Esophagus muscularis mucosa (tissue), 4 donors: ENCODE measurements around the gene ZNF48. TPM values are rescaled to one million over a fixed set of nuclear protein-coding genes. Genes with fewer than 3 reads are reported as not detected.

Experiments
- DNase-seq: peaks from one replicate; pipeline ENCODE4 v3.0.0-alpha.2; 2017; ENCODE audit errors: extremely low spot score
- H3K27ac ChIP-seq, 4 donors: fragments of 200-600 bp; sonication (generic); replicated peaks in 1 of 4; 1 replicate in 3 of 4; 2 replicates in 1 of 4; pipeline ENCODE4 v1.5.1; 2016 to 2019; ENCODE audit warnings: mild to moderate bottlenecking in 1 of 4
- H3K27me3 ChIP-seq, 4 donors: fragments of 200-600 bp; sonication (generic); one replicate each; pipeline versions ENCODE4 v1.5.1 to v1.6.0; 2016 to 2019
- H3K36me3 ChIP-seq, 4 donors: fragments of 200-600 bp; sonication (generic); one replicate each; pipeline ENCODE4 v1.5.1; 2016 to 2019
- H3K4me1 ChIP-seq, 4 donors: fragments of 200-600 bp; sonication (generic); one replicate each; pipeline ENCODE4 v1.5.1; 2016 to 2019
- H3K4me3 ChIP-seq, 4 donors: fragments of 200-600 bp; sonication (generic); 1 replicate in 2 of 4; 2 replicates in 2 of 4; pipeline ENCODE4 v1.5.1; 2016 to 2019; ENCODE audit warnings: mild to moderate bottlenecking in 4 of 4, moderate library complexity in 1 of 4
- H3K9me3 ChIP-seq, 4 donors: fragments of 200-600 bp; sonication (generic); 1 replicate in 3 of 4; 2 replicates in 1 of 4; pipeline ENCODE4 v1.5.1; 2016 to 2019
- CTCF ChIP-seq, 3 experiments: fragments of 200-600 bp in 2 of 3; fragments of 450-650 bp in 1 of 3; sonication (generic) in 2 of 3; IDR thresholded peaks; one replicate each; pipeline ENCODE4 v1.5.1; 2017 to 2019; ENCODE audit warnings: antibody characterized with exemption in 3 of 3, mild to moderate bottlenecking in 2 of 3, moderate library complexity in 1 of 3
- EP300 ChIP-seq: sonication (generic); formaldehyde crosslinking; IDR thresholded peaks from one replicate; pipeline ENCODE4 v1.6.1; 2017; ENCODE audit warnings: antibody characterized with exemption
- POLR2A ChIP-seq: fragments of 450-650 bp; IDR thresholded peaks from one replicate; pipeline ENCODE4 v1.6.1; 2017; ENCODE audit warnings: antibody characterized with exemption, moderate library complexity, mild to moderate bottlenecking, low read depth
- POLR2AphosphoS5 ChIP-seq, 2 donors: sonication (generic); formaldehyde crosslinking; IDR thresholded peaks; one replicate each; pipeline ENCODE4 v1.6.1; 2017; ENCODE audit warnings: antibody characterized with exemption in 2 of 2
- WGBS: methylation state at CpG from one replicate; pipeline ENCODE4 v1.1.5; 2018; 5-methylcytosine and 5-hydroxymethylcytosine counted together
- intact Hi-C: fragments of 100-400 bp; cut with DNase I; formaldehyde crosslinking; loops from one replicate; pipeline ENCODE4 v1.15.1; 2023
- total RNA-seq, 4 donors: library from RNA; depleted of rRNA; stranded (reverse); fragments of >200 nt; gene quantifications; one replicate each; pipeline versions ENCODE4 v1.1.0 to v1.2.1, GENCODE V29; 2016

ZNF48 gene
- total RNA-seq, 4 donors from 2014 or later = 8.3 to 17.6 (median 12.8) TPM

- H3K27ac ChIP-seq = peak overlapping the region; percentile 98 to 100 (median 99)
- intact Hi-C loops = no loop called here
- 82% methylated on average over 7 of the region's 8 CpGs for WGBS
Measured at GRCh38 chr16:30376461-30376902, 18.7 kb upstream of the ZNF48 start.

GRCh38 chr16:30377050-30377811 lies 18.0 kb upstream of the ZNF48 start:
- peaks cover 13 to 28% (median 27%) of the 10 kb centered on the region in 4 donors for H3K4me1 ChIP-seq
- H3K36me3 ChIP-seq = no peaks in the 10 kb centered on the region
- peak overlapping the region; percentile 98 to 100 (median 99) for H3K27ac ChIP-seq
- intact Hi-C loops = no loop called here
- DNase-seq = no peak
- WGBS = 46% methylated on average over 25 of the region's 29 CpGs
- no peaks in the 10 kb centered on the region for H3K27me3 ChIP-seq
- TF ChIP-seq POLR2AphosphoS5 (IDR thresholded peaks at IDR 0.05) (no peak), CTCF (IDR thresholded peaks at IDR 0.05) (no peak), EP300 (no peak), POLR2A (no peak)
- peak overlapping the region; percentile 68 to 79 (median 71) for H3K4me3 ChIP-seq
- no peaks in the 10 kb centered on the region for H3K9me3 ChIP-seq

More at GRCh38 chr16:30376461-30376902, 18.7 kb upstream of the ZNF48 start:
- Histone ChIP-seq H3K4me3 (no peak overlapping the region), H3K27me3 (no peaks in the 10 kb centered on the region), H3K9me3 (no peaks in the 10 kb centered on the region), H3K36me3 (no peaks in the 10 kb centered on the region), H3K4me1 (peaks cover 20 to 32% (median 28%) of the 10 kb centered on the region in 4 donors)
- TF ChIP-seq POLR2A (no peak), EP300 (no peak), CTCF (IDR thresholded peaks at IDR 0.05) (no peak), POLR2AphosphoS5 (IDR thresholded peaks at IDR 0.05) (no peak)
- no peak for DNase-seq

- peak overlapping the region; percentile 68 to 79 (median 71) for H3K4me3 ChIP-seq
- H3K27me3 ChIP-seq = no peaks in the 10 kb centered on the region
- H3K27ac ChIP-seq = peak overlapping the region; percentile 98 to 100 (median 99)
- WGBS = 3% methylated on average over 12 of the region's 39 CpGs
- intact Hi-C loops = no loop called here
- no peaks in the 10 kb centered on the region for H3K9me3 ChIP-seq
- TF ChIP-seq POLR2A (peak; percentile 70), POLR2AphosphoS5 (IDR thresholded peaks at IDR 0.05) (peak; percentile 85 to 94), CTCF (IDR thresholded peaks at IDR 0.05) (no peak)
- H3K36me3 ChIP-seq = no peaks in the 10 kb centered on the region
- H3K4me1 ChIP-seq = peaks cover 13 to 29% (median 28%) of the 10 kb centered on the region in 4 donors
- DNase-seq = peak; percentile 98
Measured at GRCh38 chr16:30377812-30378235, 17.4 kb upstream of the ZNF48 start.

GRCh38 chr16:30378236-30379157 lies 16.7 kb upstream of the ZNF48 start:
- intact Hi-C loops = no loop called here
- WGBS = under 1% methylated on average over 31 of the region's 67 CpGs

More at GRCh38 chr16:30378236-30379157, 16.7 kb upstream of the ZNF48 start:
- Histone ChIP-seq H3K4me3 (peak overlapping the region; percentile 68 to 79 (median 71)), H3K4me1 (peaks cover 13 to 29% (median 28%) of the 10 kb centered on the region in 4 donors), H3K36me3 (no peaks in the 10 kb centered on the region), H3K27me3 (no peaks in the 10 kb centered on the region), H3K27ac (peak overlapping the region; percentile 98 to 100 (median 99)), H3K9me3 (no peaks in the 10 kb centered on the region)
- DNase-seq = peak; percentile 100
- TF ChIP-seq EP300 = no peak
- peak; percentile 68 to 78 for TF ChIP-seq POLR2AphosphoS5 (IDR thresholded peaks at IDR 0.05)
- no peak for TF ChIP-seq POLR2A
- TF ChIP-seq CTCF (IDR thresholded peaks at IDR 0.05) = peak in 1 of 3 experiments; percentile 24
